ENCODE results near the gene ITGB1BP1.
A peak's percentile ranks its signal among the peaks of the same experiment; 100 is the strongest.

The ITGB1BP1 gene

DNA sequence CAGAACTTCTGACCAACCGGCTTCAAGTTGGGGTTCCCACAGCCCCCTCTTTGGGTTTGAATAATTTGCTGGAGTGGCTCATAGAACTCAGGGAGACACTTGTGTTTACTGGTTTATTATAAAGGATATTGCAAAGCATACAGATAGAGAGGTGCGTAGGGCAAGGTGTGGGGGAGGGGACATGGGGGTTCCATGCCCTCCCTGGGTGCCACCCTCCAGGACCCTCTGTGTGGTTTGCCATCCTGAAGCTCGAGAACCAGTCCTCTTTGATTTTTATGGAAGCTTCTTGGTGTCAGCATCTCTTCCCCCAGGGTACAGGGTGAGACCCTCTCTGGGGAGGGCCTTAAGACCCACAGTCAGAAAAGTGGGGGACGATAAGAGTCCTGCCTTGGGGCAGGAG, 38.8 kb downstream of the ITGB1BP1 start:
- peaks cover 14% of the 10 kb centered on the region for H3K36me3 ChIP-seq (ENCODE audit: control insufficient read depth, insufficient read depth, low read length, severe bottlenecking)
- H3K9me3 ChIP-seq (ENCODE audit: control insufficient read depth, low read length), result no peaks in the 10 kb centered on the region
- DNase-seq (ENCODE audit: low read depth), result no peak

DNA sequence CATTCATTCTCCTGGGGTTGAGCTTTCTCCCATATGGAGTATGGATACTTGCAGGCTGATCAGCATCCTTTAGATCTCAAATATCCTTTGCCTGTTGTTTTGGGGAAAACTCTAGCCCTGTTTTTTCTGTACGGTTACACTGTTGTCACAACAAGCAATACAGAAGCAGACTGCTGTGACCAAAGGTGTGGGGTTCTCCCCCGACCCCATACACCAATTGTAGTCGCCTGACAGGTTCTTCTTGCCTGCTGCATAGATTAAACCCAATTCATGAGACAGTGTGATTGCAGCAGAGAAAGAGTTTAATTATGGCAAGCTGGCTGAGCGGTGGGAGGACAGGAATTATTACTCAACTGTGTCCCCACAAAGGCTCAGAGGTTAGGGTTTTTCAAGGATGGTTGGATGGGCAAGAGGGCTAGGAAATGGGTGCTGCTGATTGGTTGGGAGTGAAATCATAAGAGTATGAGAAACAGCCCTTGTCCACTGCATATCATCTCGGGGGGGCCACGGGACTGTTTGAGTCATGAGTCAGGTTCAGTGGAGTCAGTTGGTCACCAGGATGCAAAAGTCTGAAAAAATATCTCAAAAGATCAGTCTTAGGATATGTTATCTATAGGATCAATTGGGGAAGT, 40.6 kb downstream of the ITGB1BP1 start:
- no peaks in the 10 kb centered on the region for H3K27me3 ChIP-seq (replicated peaks; ENCODE audit: control insufficient read depth, insufficient read depth, low read length)
- H3K36me3 ChIP-seq (ENCODE audit: control insufficient read depth, insufficient read depth, low read length, severe bottlenecking), result peaks cover 13% of the 10 kb centered on the region
- peaks cover 37% of the 10 kb centered on the region for H3K4me1 ChIP-seq (ENCODE audit: control insufficient read depth, insufficient read depth, low read length)
- no peak for DNase-seq (ENCODE audit: low read depth)
- H3K4me3 ChIP-seq (ENCODE audit: low read length), result no peak overlapping the region
- H3K9ac ChIP-seq (ENCODE audit: low read length), result no peak overlapping the region
- no peaks in the 10 kb centered on the region for H3K9me3 ChIP-seq (ENCODE audit: control insufficient read depth, low read length)

More for the DNA sequence above, 38.8 kb downstream of the ITGB1BP1 start:
- Histone ChIP-seq H3K9ac (ENCODE audit: low read length) (no peak overlapping the region), H3K27me3 (replicated peaks; ENCODE audit: control insufficient read depth, insufficient read depth, low read length) (no peaks in the 10 kb centered on the region), H3K4me1 (ENCODE audit: control insufficient read depth, insufficient read depth, low read length) (peaks cover 29% of the 10 kb centered on the region), H3K4me3 (ENCODE audit: low read length) (no peak overlapping the region)

DNA sequence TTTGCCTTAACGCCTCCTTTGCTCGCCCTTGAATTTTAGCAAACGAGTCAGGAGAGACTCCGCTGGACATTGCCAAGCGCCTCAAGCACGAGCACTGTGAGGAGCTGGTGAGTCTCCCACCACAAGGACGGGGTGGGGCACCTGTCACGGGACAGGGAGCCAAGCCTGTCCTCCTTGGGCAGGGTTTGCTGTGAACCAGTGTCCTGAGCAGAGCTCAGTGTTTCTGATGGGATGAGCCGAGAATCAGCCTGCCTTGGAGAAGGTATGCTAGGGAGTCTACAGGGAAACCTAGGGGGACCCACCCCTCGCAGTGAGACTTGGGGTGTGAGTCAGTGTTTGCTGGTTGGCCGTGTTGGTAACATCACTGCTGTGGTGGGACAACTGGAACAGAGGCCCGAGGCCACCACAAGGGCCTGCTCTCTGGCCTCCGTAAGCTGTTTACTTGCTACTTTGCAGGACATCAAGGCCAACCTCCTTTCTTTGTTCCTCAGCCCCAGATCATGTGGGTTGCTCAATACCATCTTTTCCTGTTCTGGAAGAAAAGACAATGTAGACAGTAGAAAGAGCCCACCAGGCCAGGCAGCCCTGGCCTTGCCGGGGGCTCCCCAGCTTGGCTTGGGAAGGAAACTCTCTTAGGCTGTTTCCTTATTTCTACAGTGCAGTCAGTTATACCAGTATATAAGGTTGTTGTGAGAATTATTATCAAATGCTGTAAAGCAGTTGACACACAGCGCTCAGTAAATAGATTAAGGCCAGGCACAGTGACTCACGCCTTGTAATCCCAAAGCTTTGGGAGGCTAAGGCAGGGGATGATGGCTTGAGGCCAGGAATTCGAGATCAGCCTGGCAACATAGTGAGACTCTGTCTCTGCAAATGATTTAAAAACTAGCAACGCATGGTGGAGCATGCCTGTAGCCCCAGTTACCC, 42.4 kb downstream of the ITGB1BP1 start:
- Histone ChIP-seq H3K36me3 (ENCODE audit: control insufficient read depth, insufficient read depth, low read length, severe bottlenecking) (peaks cover 8% of the 10 kb centered on the region), H3K9me3 (ENCODE audit: control insufficient read depth, low read length) (no peaks in the 10 kb centered on the region), H3K4me3 (ENCODE audit: low read length) (peak overlapping the region; percentile 46), H3K27me3 (replicated peaks; ENCODE audit: control insufficient read depth, insufficient read depth, low read length) (no peaks in the 10 kb centered on the region), H3K4me1 (ENCODE audit: control insufficient read depth, insufficient read depth, low read length) (peaks cover 40% of the 10 kb centered on the region), H3K9ac (ENCODE audit: low read length) (peak overlapping the region; percentile 54)
- DNase-seq (ENCODE audit: low read depth), result peak; percentile 95

DNA sequence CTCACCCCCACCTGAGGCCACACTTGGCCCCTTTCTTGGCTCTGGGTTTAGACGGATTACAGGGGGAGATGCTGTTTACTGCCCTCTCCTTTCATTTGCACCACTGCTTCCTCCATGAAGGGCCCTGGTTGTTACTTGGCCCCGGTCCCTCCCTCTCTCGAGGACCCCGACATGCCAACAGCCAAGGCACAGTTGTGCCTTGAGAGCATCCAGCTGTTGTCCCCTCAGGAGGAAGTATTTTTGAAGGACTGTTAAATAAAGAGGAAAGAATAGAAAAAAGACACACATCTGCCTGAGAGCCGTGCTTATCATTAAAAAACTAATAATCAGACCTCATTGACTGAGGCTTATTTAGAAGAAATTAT, 44.0 kb downstream of the ITGB1BP1 start:
- Histone ChIP-seq H3K4me1 (ENCODE audit: control insufficient read depth, insufficient read depth, low read length) (peaks cover 40% of the 10 kb centered on the region), H3K27me3 (replicated peaks; ENCODE audit: control insufficient read depth, insufficient read depth, low read length) (no peaks in the 10 kb centered on the region), H3K9me3 (ENCODE audit: control insufficient read depth, low read length) (no peaks in the 10 kb centered on the region), H3K36me3 (ENCODE audit: control insufficient read depth, insufficient read depth, low read length, severe bottlenecking) (peaks cover 12% of the 10 kb centered on the region), H3K4me3 (ENCODE audit: low read length) (no peak overlapping the region), H3K9ac (ENCODE audit: low read length) (no peak overlapping the region)
- no peak for DNase-seq (ENCODE audit: low read depth)

DNA sequence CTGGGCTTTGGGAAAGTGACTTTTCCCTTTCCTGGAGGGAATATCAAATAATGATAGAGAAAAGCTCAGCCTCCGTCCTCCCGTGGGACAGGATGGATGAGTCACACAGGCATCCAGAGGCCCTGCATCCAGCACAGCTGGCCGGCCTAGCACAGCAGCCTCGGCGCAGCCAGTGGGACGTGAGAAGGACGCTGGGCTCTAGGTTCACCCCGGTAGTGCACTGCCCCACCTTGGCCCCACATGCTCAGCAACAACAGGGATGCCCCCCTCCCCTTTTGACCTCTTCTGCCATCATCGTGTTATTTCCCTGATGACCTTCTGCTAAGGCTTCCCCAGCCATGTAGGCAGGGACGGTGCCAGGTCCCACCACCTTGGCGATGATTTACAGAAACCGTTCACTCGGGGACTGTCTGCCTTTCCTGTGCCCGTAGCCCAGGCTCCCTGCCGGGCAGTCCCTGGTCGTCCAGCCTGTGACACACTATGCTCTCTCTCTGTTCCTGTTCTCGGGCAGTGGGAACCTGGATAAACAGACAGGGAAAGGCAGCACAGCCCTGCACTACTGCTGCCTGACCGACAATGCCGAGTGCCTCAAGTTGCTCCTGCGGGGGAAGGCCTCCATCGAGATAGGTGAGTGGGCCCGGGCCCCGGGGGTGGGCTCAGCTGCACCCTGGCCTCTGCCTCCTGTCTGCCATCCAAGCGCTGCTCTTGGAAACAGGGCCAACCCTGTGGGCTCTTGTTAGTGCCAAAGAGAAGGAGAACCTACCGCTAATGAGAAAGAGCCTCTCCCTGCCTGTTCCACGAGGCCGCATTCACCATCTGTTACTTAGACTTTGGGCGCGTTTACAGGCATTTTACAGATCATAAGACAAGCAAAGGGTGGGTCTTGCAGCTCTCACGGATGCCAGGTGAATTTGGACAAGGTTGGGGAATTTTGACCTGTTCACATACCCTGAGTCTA, 44.6 kb downstream of the ITGB1BP1 start:
- peak overlapping the region; percentile 66 for H3K9ac ChIP-seq (ENCODE audit: low read length)
- H3K9me3 ChIP-seq (ENCODE audit: control insufficient read depth, low read length), result no peaks in the 10 kb centered on the region
- peak; percentile 92 for DNase-seq (ENCODE audit: low read depth)
- H3K4me3 ChIP-seq (ENCODE audit: low read length), result peak overlapping the region; percentile 40
- peaks cover 40% of the 10 kb centered on the region for H3K4me1 ChIP-seq (ENCODE audit: control insufficient read depth, insufficient read depth, low read length)
- peaks cover 12% of the 10 kb centered on the region for H3K36me3 ChIP-seq (ENCODE audit: control insufficient read depth, insufficient read depth, low read length, severe bottlenecking)
- H3K27me3 ChIP-seq (replicated peaks; ENCODE audit: control insufficient read depth, insufficient read depth, low read length), result no peaks in the 10 kb centered on the region

DNA sequence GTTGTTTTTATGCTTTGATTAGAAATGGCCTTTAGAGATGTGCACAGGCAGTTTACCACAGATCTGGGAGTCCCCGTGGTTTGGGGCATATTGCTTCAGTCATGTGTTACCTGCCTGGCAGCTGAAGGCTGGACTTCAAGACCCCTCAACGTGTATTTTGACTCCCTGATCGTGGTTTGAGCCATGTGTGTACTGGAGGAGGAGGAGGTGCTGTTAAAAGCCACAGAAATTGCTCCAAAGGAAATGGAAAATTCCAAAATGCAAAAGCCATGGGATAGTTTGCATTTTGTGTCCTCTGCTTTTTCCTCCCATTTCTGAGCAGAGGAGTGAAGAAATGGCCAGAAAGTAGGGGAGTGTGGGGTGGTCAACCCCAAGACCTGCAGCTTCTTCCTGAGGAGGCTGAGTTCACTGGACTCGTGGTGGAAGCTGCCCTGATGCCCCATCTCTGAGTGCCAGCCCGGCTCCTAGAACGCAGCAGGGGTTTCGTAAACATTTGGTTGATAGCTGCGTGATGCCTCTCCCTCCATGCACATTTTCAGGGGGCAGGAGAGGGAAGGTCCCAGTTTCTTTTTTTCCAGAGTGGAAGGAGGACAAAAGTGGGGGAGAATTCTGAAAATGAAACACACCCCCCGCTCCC, 45.7 kb downstream of the ITGB1BP1 start:
- Histone ChIP-seq H3K4me1 (ENCODE audit: control insufficient read depth, insufficient read depth, low read length) (peaks cover 40% of the 10 kb centered on the region), H3K36me3 (ENCODE audit: control insufficient read depth, insufficient read depth, low read length, severe bottlenecking) (peaks cover 11% of the 10 kb centered on the region)

DNA sequence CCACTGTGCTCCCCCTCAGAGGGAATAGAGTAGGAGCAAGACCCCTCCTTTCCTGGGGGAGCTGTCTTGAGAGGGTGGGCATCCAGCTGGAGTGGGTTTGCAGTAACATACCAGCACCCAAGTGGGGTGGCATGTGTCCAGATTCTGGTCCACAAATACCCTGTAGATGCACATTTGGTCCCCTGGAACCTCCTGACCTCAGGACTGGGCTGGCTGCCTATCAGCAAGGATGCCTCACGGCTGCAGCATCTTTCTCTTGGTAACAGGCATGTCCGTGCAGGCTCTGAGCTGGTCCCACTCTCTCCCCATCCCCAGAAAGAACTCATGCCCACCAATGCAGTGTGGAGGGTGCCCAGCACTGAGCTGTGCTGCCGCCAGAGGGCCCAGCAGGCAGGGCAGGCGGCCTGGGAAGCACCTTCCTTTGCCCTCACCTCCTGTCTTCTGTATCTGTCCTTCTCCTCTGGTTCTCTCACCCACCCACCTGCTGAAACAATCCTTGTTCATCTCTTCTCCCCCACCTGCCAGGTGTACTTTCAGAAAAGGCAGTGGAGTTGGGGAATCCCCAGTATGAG, 47.4 kb downstream of the ITGB1BP1 start:
- H3K9me3 ChIP-seq (ENCODE audit: control insufficient read depth, low read length), result no peaks in the 10 kb centered on the region
- peaks cover 9% of the 10 kb centered on the region for H3K36me3 ChIP-seq (ENCODE audit: control insufficient read depth, insufficient read depth, low read length, severe bottlenecking)
- DNase-seq (ENCODE audit: low read depth), result no peak
- no peak overlapping the region for H3K4me3 ChIP-seq (ENCODE audit: low read length)
- H3K27me3 ChIP-seq (replicated peaks; ENCODE audit: control insufficient read depth, insufficient read depth, low read length), result no peaks in the 10 kb centered on the region
- peaks cover 36% of the 10 kb centered on the region for H3K4me1 ChIP-seq (ENCODE audit: control insufficient read depth, insufficient read depth, low read length)
- no peak overlapping the region for H3K9ac ChIP-seq (ENCODE audit: low read length)

More for the DNA sequence above, 45.7 kb downstream of the ITGB1BP1 start:
- DNase-seq (ENCODE audit: low read depth), result no peak
- H3K9ac ChIP-seq (ENCODE audit: low read length), result peak overlapping the region; percentile 66
- H3K4me3 ChIP-seq (ENCODE audit: low read length), result no peak overlapping the region
- no peaks in the 10 kb centered on the region for H3K9me3 ChIP-seq (ENCODE audit: control insufficient read depth, low read length)
- H3K27me3 ChIP-seq (replicated peaks; ENCODE audit: control insufficient read depth, insufficient read depth, low read length), result no peaks in the 10 kb centered on the region

DNA sequence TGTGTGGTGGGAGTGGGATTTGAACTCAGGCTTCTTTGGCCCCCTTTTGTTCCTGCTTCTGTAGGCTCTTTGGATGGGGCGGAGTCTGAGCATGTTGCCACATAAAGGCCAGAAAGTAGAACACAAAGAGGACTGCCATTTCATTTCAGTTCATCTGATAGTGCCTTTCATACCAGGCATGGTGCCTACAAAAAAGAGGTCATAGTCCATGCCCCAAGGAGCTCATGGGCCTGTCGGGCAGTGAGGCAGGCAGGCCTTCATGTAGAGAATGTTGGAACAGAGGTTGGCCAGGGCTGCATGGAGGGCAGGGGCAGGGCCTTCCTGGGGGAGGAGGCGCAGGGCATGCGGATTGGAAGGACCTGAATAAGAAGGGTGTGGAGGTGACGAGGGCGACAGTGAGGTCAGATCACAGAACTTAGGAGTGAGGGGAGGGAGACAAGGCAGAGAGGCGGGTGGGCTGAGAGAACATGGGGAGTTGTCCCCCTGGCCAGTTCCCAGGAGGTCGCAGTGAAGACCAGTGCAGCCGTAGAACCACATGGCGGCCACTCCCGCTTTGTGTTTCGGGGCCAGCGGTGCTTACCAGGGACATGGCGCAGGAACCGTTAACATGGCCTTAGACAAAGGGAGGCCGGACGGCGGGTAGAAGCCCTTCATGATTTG, 49.1 kb downstream of the ITGB1BP1 start:
- H3K9ac ChIP-seq (ENCODE audit: low read length), result no peak overlapping the region
- no peak overlapping the region for H3K4me3 ChIP-seq (ENCODE audit: low read length)
- no peaks in the 10 kb centered on the region for H3K27me3 ChIP-seq (replicated peaks; ENCODE audit: control insufficient read depth, insufficient read depth, low read length)
- H3K36me3 ChIP-seq (ENCODE audit: control insufficient read depth, insufficient read depth, low read length, severe bottlenecking), result peaks cover 10% of the 10 kb centered on the region
- DNase-seq (ENCODE audit: low read depth), result no peak
- H3K9me3 ChIP-seq (ENCODE audit: control insufficient read depth, low read length), result no peaks in the 10 kb centered on the region
- peaks cover 29% of the 10 kb centered on the region for H3K4me1 ChIP-seq (ENCODE audit: control insufficient read depth, insufficient read depth, low read length)

DNA sequence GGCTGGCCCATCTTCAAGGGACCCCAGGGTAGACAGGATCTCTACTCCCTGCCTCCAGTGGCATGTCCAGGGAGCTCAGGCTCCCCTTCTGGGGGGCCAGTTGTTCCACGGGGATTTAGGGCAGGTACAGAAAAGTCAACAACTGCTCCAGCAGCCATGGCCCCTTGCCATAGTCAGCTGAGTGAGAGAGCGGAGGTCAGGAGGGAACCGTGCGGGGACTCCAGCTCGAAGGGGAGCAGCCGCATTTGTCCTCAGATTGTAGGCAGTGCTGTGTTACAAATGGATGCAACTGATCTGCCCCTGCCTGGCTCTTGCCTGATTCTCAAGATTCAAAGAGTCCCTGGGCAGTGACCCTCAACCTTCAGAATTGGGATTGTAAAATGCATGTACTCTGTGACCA, 49.9 kb downstream of the ITGB1BP1 start:
- Histone ChIP-seq H3K36me3 (ENCODE audit: control insufficient read depth, insufficient read depth, low read length, severe bottlenecking) (peaks cover 15% of the 10 kb centered on the region), H3K9ac (ENCODE audit: low read length) (no peak overlapping the region), H3K27me3 (replicated peaks; ENCODE audit: control insufficient read depth, insufficient read depth, low read length) (no peaks in the 10 kb centered on the region), H3K4me3 (ENCODE audit: low read length) (no peak overlapping the region), H3K4me1 (ENCODE audit: control insufficient read depth, insufficient read depth, low read length) (peaks cover 22% of the 10 kb centered on the region), H3K9me3 (ENCODE audit: control insufficient read depth, low read length) (no peaks in the 10 kb centered on the region)
- no peak for DNase-seq (ENCODE audit: low read depth)

DNA sequence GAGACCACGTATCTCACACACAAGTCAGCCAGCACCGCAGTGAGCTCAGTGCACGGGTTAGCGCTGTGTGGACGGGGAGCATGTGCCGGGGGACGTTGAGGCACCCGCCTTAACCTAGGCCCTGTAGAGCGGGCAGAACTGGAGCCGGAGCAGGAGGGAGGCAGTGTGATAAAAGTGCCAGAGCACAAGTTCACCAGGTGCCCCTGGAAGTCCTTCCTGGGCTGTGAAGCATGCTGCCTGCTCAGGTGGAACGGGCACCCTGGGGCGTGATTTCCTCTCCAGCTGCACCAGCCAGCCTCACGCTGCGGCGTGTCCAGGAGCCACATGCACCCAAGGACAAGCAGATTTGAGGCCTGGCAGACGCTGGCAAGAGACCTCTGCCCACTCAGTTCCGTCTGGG, 50.3 kb downstream of the ITGB1BP1 start:
- no peaks in the 10 kb centered on the region for H3K9me3 ChIP-seq (ENCODE audit: control insufficient read depth, low read length)
- H3K27me3 ChIP-seq (replicated peaks; ENCODE audit: control insufficient read depth, insufficient read depth, low read length), result no peaks in the 10 kb centered on the region
- peaks cover 17% of the 10 kb centered on the region for H3K4me1 ChIP-seq (ENCODE audit: control insufficient read depth, insufficient read depth, low read length)
- no peak overlapping the region for H3K9ac ChIP-seq (ENCODE audit: low read length)
- H3K36me3 ChIP-seq (ENCODE audit: control insufficient read depth, insufficient read depth, low read length, severe bottlenecking), result peaks cover 17% of the 10 kb centered on the region
- no peak overlapping the region for H3K4me3 ChIP-seq (ENCODE audit: low read length)
- no peak for DNase-seq (ENCODE audit: low read depth)

Measured in adipocyte (in vitro differentiated cells).